ENCODE measurements around the gene KCNQ1. TPM values are rescaled to one million over a fixed set of nuclear protein-coding genes. Genes with fewer than 3 reads are reported as not detected.

Gene KCNQ1
- total and polyA plus RNA-seq, 2 donors (not counting 3 experiments of a cell fraction or from before 2014, with no cell fraction given): 0.07 to 0.09 TPM

GRCh38 chr11:2426221-2426620, 18.6 kb upstream of the KCNQ1 start:
- ChIA-PET CTCF (interaction anchor here (1.0 to 10.1 kb wide), 3 partner anchors 15 to 122 kb away, joined by 4 to 829 read pairs (median 190); partner anchors contain the start of genes C11orf21 and TSPAN32), POLR2A (no interaction called here)
- Histone ChIP-seq H3K79me2 (ENCODE audit: control insufficient read depth, insufficient read depth, low read length) (no peaks in the 10 kb centered on the region), H3K27ac (ENCODE audit: insufficient read depth, low read depth, low read length) (no peak overlapping the region), H3K9ac (replicated peaks; ENCODE audit: extremely low read depth, insufficient read depth, low read length) (no peak overlapping the region), H3K4me1 (ENCODE audit: control insufficient read depth, extremely low read depth, insufficient read depth, low read length) (no peaks in the 10 kb centered on the region), H3K9me1 (replicated peaks; ENCODE audit: control insufficient read depth, extremely low read depth, insufficient read depth, low read length) (no peaks in the 10 kb centered on the region), H2AFZ (ENCODE audit: low read depth, low read length) (no peak overlapping the region), H3K4me3 (replicated peaks in 1 of 3; ENCODE audit: insufficient read depth in 1 of 3, low read depth in 1 of 3, low read length in 3 of 3) (no peak overlapping the region), H4K20me1 (replicated peaks; ENCODE audit: control insufficient read depth, extremely low read depth, insufficient read depth, low read length) (no peaks in the 10 kb centered on the region), H3K9me3 (replicated peaks; ENCODE audit: control insufficient read depth, insufficient read depth, low read length) (no peaks in the 10 kb centered on the region), H3K36me3 (ENCODE audit: control insufficient read depth in 2 of 2, extremely low read depth in 1 of 2, insufficient read depth in 2 of 2, low read length in 2 of 2) (no peaks in the 10 kb centered on the region), H3K27me3 (ENCODE audit: control insufficient read depth in 2 of 2, insufficient read depth in 2 of 2, low read length in 2 of 2) (no peaks in the 10 kb centered on the region), H3K4me2 (ENCODE audit: insufficient read depth, low read length) (no peak overlapping the region)
- intact Hi-C loops (cut with micrococcal nuclease): no loop called here
- no peak for FAIRE-seq
- TF ChIP-seq MAX (IDR thresholded peaks at IDR 0.05; ENCODE audit: insufficient read depth, insufficient read length): no peak
- TF ChIP-seq CTCF (IDR thresholded peaks at IDR 0.05; ENCODE audit: extremely low read depth in 1 of 2, insufficient read depth in 1 of 2, low read depth in 1 of 2, low read length in 2 of 2): no peak
- no peak for TF ChIP-seq JUN (IDR thresholded peaks at IDR 0.05; ENCODE audit: borderline replicate concordance, insufficient read depth, insufficient read length, low read depth)
- TF ChIP-seq POLR2AphosphoS5 (IDR thresholded peaks at IDR 0.05; ENCODE audit: insufficient read depth, low read depth, low read length): no peak
- no peak for TF ChIP-seq MYC (IDR thresholded peaks at IDR 0.05; ENCODE audit: low read depth, low read length)
- TF ChIP-seq GATA2 (IDR thresholded peaks at IDR 0.05; ENCODE audit: insufficient read depth, insufficient read length, low read depth, low read length): no peak
- no peak for TF ChIP-seq POLR2A (IDR thresholded peaks at IDR 0.05; ENCODE audit: low read depth, low read length)
- no peak for TF ChIP-seq EZH2 (IDR thresholded peaks at IDR 0.05; ENCODE audit: borderline replicate concordance, low read depth, low read length, severe bottlenecking)
- TF ChIP-seq FOS (IDR thresholded peaks at IDR 0.05; ENCODE audit: borderline replicate concordance, insufficient read depth, low read length): no peak
- no peak for DNase-seq (ENCODE audit: low read depth, low spot score)
- no TSS peak for BruUV-seq (replicated peaks)
- dilution Hi-C loops (cut with MboI; ENCODE audit: extremely low pct_ligation_motif_present, low sequenced_read_pairs): no loop called here
